ENCODE data around the gene MTUS2.

MTUS2 gene

GRCh38 chr13:29266261-29266660 is 446.1 kb downstream of the MTUS2 start:
- DNase-seq: no peak

- DNase-seq: no peak
Measured at GRCh38 chr13:29266756-29267733, 446.9 kb downstream of the MTUS2 start.

- DNase-seq: no peak
Measured at GRCh38 chr13:29270271-29270985, 450.3 kb downstream of the MTUS2 start.

DNA sequence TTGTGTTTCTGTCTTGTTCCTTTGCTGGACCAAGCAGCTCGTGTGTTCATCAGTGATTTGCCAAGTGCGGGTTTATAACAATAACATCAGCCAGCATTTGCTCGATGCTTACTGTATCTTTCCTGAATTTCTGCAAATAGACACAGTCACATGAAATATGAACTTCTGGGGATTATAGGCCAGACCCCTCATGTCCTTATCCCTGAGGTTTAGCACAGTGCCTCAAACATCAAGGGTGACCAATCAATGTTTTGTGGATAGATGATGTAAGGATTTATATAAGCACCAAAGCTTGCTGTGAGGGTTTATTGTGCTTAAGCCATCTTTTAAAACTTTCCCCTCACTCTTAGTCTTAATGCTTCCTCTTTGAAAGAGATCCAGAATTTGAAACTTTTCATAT is 451.5 kb downstream of the MTUS2 start:
- DNase-seq: no peak

- DNase-seq: no peak
Measured at GRCh38 chr13:29279356-29280254, 459.5 kb downstream of the MTUS2 start.

DNA sequence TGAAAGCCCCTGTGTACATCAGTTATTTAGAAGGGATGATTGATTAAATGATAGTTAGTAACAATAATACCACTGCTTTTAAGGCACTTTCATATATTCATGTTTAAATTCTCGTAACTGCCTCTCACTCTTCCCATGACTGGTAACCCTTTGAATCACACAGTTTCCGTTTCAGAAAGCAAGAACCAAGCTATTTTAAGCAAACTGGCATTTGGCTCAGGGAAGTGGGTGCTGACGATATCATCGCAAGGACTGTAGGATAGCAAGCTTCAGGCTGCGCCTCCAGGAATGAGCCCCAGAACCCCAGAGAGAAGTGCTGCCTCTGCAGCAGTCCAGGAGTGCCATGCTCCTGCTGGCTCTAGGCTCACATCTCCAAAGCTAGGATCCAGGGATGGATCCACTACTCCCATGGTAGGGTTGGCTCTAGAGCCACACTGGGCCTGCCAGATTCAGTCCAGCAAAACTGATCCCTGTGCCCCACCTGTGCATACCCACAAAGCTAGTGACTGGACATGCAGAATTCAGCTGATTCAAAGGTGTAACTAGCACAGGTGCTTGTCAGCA is 461.9 kb downstream of the MTUS2 start:
- no peak for DNase-seq

- DNase-seq: no peak
Measured at GRCh38 chr13:29284726-29285125, 464.6 kb downstream of the MTUS2 start.

DNA sequence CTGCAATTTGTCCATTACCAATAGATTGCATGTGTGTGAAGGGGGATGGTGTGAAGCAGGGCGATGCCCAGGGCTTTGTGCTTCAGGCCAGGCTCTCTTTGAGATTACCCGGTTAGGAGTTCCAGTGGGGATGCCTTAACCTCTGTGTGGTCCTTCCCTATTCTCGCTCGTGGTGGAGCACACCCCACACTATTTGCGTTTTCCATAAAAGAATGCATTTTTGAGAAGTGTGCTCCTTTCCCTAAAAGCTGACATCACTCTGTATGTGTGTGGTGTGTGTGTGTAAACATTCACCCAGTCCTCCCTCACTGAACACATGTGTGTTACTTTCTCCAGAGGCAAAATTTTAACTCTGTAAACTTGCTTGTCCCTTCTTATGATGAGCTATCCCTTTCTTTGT is 467.1 kb downstream of the MTUS2 start:
- no peak for DNase-seq

GRCh38 chr13:29292045-29292444 is 471.9 kb downstream of the MTUS2 start:
- no peak for DNase-seq

DNA sequence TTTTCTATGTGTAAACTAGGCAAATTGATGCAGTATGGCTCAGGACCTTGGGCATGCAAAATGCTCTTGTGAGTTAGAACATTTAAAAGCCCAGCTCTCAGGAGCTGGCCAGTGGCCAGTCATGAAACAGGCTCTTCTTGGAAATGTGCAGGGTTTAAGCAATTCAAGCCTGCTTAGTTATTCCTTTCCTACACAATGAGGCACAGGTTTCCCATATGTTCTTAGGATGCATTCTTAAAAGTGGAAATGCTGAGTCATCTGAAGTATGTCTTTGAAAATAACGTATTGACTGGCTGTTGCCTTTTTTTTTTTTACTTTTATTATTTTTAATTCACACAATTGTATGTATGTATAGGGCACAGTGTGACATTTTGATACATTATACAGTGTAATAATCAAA is 474.7 kb downstream of the MTUS2 start:
- DNase-seq: no peak

- no peak for DNase-seq
Measured at GRCh38 chr13:29301027-29301426, 480.9 kb downstream of the MTUS2 start.

- DNase-seq: no peak
Measured at GRCh38 chr13:29304148-29304547, 484.0 kb downstream of the MTUS2 start.

DNA sequence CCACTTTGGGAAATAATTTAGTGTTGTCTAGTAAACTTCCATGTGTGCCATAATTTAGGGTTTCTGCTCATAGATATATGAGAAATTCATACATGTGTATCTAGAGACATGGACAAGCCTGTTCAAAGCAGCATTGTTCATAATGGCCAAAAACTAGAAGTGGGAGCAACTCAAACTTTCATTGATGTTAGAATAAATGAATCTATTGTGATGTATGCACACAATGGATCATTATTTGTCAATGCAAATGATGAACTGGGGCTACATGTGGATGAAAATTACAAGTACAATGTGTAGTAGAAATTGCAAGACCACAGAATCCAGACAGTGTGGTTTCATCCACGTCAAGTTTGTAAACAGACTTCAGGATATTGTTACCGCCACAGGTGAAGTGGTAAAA is 490.7 kb downstream of the MTUS2 start:
- DNase-seq: no peak

- DNase-seq: no peak
Measured at GRCh38 chr13:29315847-29316246, 495.7 kb downstream of the MTUS2 start.

- DNase-seq: no peak
Measured at GRCh38 chr13:29317828-29318227, 497.7 kb downstream of the MTUS2 start.

DNA sequence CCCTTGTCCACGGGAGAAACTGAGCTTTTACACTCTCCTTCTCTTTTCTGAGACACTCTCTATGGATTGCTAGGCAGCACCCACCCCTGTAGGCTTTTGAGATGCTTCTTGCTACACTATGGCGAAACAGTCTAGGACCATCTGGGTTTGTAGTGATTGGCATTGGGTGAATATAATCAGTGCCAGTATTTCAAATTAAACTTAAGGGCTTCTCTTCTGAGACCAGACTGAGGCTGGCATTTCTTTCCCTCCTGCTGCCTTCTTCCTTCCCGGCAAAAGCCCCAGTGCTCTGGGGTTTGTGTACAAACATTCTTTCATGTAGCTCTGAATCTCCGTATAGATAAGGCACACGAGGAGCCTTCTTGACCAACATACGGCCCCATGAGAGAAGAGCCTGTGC is 498.6 kb downstream of the MTUS2 start:
- DNase-seq: no peak

- no peak for DNase-seq
Measured at GRCh38 chr13:29319451-29319850, 499.3 kb downstream of the MTUS2 start.

GRCh38 chr13:29323954-29324353 is 503.8 kb downstream of the MTUS2 start:
- DNase-seq: no peak

- no peak for DNase-seq
Measured at GRCh38 chr13:29324601-29325000, 504.5 kb downstream of the MTUS2 start.

GRCh38 chr13:29328501-29328900 is 508.4 kb downstream of the MTUS2 start:
- DNase-seq: no peak

- no peak for DNase-seq
Measured at GRCh38 chr13:29336356-29336755, 516.2 kb downstream of the MTUS2 start.

GRCh38 chr13:29339386-29340272 is 519.5 kb downstream of the MTUS2 start:
- DNase-seq: no peak

Data from HCEC 1CT (cell line).